ENCODE data around the gene ARFGAP3.

The ARFGAP3 gene

DNA sequence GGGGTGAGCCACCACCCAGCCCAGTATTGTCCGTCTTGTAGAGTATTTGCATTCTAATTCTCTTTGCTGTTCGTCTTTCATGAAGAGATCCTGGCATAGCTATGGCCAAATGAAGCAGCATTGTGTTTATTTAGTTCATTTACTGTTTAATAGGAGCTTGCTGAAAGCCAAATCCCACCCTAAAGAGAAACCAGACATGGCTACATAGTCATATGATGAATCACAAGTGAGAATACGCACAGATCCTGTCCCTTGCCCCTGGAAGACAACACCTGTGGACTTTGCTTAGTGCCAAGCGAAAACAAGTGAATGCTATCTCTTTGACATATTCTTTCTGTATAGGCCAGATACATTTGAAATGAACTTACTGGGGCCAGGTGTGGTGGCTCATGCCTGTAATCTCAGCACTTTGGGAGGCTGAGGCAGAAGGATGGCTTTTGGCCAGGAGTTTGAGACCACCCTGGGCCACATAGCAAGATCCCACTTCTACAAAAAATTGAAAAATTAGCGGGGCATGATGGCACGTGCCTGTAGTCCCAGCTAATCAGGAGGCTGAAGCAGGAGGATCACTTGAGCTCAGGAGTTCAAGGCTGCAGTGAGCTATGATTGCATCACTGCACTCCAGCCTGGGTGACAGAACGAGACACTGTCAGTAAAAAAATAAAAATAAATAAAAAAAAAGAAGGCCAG lies 5.1 kb upstream of the ARFGAP3 start:
- DNase-seq (ENCODE audit: low read depth, low spot score) = no peak

DNA sequence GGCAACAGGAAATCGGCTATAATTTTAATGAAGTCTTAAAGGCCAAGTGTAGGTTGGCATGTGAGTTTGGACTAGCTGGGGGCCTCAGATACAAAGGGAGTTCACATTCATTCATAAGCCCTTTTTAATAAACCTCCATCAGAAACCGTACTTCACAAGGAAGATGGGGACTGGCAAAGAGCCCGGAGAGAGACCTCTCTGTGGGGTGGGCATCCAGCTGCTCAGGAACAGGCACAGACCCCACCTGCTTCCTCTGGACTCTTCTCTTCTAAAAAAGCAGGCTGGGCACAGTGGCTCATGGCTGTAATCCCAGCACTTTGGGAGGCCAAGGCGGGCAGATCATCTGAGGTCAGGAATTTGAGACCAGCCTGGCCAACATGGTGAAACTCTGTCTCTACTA lies 3.9 kb upstream of the ARFGAP3 start:
- DNase-seq (ENCODE audit: low read depth, low spot score) = no peak

DNA sequence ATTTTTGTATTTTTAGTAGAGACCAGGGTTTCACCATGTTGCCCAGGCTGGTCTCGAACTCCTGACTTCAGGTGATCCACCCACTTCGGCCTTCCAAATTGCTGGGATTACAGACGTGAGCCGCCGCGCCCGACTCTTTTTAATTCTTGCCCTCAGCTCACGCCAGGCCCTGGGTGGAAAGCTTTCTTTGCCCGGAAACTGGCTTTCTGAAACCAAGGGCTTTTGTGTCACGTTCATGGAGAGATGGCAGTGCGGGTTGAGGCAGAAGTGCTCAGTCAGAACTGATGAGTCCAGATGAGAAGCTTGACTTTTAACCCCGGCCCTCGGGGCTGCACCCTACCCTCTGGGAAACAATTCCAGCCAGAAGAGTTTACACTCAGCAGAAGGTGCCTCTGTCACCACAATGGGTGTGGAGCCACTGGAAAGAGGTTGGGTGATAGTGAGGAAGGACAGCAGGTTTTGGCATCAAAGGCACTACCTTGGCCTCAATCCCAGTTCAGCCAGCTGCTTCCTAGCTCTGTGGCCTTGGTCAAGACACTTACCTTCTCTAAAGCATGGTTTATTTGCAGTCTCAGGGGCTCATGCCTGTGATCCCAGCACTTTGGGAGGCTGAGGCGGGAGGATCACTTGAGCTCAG lies 890 bp upstream of the ARFGAP3 start:
- no peak for DNase-seq (ENCODE audit: low read depth, low spot score)

GRCh38 chr22:42856179-42856864 lies 751 bp downstream of the ARFGAP3 start:
- DNase-seq (ENCODE audit: low read depth, low spot score) = peak; percentile 20

- DNase-seq (ENCODE audit: low read depth, low spot score) = no peak
Measured at GRCh38 chr22:42855721-42856120, 1.4 kb downstream of the ARFGAP3 start.

GRCh38 chr22:42855211-42855610 lies 1.9 kb downstream of the ARFGAP3 start:
- DNase-seq (ENCODE audit: low read depth, low spot score) = no peak

DNA sequence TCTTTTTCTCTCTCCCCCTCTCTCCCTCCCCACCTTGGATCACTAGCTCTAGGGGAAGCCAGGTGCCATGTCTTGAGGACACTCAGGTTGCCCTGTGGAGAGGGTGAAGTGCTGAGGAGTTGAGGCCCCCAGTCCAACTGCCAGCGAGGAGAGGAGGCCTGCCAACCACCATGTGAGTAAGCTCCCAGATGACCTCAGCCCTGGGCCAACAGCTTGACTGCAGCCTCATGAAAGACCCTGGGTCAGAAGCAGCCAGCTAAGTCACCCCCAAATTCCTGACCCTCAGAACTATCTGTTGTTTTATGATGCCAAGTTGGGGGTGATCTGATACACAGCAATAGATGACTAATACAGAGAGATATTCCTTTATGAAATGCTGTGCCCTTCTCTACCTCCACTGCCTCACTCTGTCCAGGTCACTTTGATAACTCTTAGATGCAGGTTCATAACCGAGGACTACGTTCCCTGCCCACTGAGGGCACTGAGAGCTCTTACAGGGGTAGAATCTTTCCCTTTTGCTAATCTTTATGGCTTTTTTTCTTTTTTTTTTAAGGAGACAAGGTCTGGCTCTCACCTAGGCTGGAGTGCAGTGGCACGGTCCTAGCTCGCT lies 8.0 kb downstream of the ARFGAP3 start:
- no peak for DNase-seq (ENCODE audit: low read depth, low spot score)

GRCh38 chr22:42847110-42847509 lies 10.0 kb downstream of the ARFGAP3 start:
- no peak for DNase-seq (ENCODE audit: low read depth, low spot score)

GRCh38 chr22:42844756-42845155 lies 12.3 kb downstream of the ARFGAP3 start:
- DNase-seq (ENCODE audit: low read depth, low spot score) = no peak

GRCh38 chr22:42842658-42843370 lies 14.3 kb downstream of the ARFGAP3 start:
- no peak for DNase-seq (ENCODE audit: low read depth, low spot score)

DNA sequence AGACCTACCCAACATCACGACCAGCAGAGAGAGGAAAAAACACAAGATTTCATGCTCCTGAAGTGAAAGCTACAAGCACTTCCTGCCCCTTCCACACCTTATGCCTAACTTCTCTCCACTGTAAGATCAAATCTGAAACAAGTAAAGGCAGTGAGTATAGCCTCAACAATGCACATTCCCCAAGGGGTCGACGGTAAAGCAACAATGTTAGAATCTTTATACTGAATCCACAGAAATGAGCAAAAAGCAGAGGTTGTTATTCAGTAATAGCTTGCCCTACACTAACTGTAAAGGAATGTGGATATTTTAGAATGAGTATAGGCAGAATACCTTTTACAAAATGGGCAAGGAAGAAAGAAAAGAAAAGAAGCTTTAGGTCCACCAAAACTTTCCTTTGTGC lies 15.6 kb downstream of the ARFGAP3 start:
- no peak for DNase-seq (ENCODE audit: low read depth, low spot score)

- DNase-seq (ENCODE audit: low read depth, low spot score) = no peak
Measured at GRCh38 chr22:42837556-42837955, 19.5 kb downstream of the ARFGAP3 start.

- DNase-seq (ENCODE audit: low read depth, low spot score) = no peak
Measured at GRCh38 chr22:42836026-42836425, 21.0 kb downstream of the ARFGAP3 start.

DNA sequence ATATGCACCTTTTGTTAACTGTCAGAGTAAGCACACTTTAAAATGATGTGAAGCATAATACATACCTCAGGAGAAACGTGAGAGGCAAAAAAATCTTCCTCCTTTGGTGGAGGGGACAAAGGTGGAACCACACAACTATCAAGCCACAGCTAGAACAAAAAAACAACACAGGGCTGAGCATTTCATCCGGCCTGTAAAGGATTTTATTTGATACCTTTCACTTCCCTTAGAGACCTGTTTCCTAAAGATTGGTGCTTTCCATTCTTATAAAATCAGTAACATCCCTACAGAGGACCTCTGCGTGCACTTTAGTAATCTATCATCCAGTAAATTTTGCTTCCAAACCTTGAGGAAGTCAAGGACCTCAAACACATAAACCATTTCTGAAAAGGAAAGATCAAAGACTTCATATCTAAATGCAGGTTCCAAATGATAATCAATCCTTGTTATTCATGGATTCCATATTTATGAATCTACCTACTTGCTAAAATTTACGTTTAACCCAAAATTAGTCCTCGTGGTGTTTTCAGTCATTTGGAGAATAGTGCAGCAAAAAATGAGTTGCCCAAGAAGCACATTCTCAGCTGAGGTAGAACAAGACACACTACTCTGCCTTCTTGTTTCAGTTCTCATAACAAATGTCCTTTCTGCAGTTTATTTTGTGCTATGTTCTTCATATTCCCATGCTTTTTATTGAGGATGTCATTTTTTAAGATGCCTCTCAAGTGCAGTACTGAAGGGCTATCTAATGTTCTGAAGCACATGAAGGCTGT lies 22.7 kb downstream of the ARFGAP3 start:
- no peak for DNase-seq (ENCODE audit: low read depth, low spot score)

DNA sequence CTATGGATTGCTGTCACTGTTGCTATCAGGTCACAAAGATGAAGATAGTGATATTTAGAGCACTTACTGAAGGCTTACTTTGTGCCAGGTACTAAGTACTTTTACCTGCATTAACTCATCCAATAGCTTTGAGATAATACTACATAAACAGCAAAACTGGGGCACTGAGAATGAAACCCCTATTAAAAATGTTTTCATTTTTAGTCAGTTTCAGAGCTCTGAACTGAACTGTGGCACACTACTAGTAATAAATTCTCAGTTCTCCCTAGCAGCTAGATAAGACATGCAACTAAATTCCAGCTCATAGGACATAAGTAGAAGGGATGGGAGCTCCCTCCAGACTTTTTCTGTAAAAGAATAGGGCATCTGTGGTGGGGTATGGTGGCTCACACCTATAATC lies 24.0 kb downstream of the ARFGAP3 start:
- DNase-seq (ENCODE audit: low read depth, low spot score) = no peak

GRCh38 chr22:42831712-42832111 lies 25.4 kb downstream of the ARFGAP3 start:
- DNase-seq (ENCODE audit: low read depth, low spot score) = no peak

- DNase-seq (ENCODE audit: low read depth, low spot score) = no peak
Measured at GRCh38 chr22:42830161-42830560, 26.9 kb downstream of the ARFGAP3 start.

- DNase-seq (ENCODE audit: low read depth, low spot score) = no peak
Measured at GRCh38 chr22:42829302-42829701, 27.8 kb downstream of the ARFGAP3 start.

DNA sequence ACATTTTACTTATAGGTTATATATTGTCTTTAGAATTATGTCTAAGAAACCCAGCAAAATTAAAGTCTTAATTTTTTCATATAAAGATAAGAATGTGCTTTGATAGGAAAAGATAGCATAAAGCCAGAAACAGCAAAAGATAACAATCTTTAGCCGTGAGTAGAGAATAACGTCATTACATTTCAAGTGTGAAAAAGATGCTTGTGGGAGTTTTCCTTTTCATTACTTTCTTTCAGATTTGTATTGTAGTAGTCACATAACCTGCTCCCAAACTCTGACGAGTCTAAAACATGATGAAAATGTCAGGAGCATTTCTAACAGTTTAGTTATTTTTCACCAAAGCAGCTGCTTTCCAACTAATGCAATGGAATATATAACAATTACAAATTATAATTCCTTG lies 31.3 kb downstream of the ARFGAP3 start:
- no peak for DNase-seq (ENCODE audit: low read depth, low spot score)

GRCh38 chr22:42821386-42821785 lies 35.7 kb downstream of the ARFGAP3 start:
- no peak for DNase-seq (ENCODE audit: low read depth, low spot score)
